AG04449 (cell line): ENCODE data around the gene C1QL3.

Experiments
- CTCF ChIA-PET: fragments of 350-600 bp; formaldehyde crosslinking; extraction: SDS; loops from one replicate; lab custom pipeline; 2021; ENCODE audit warnings: antibody characterized with exemption; lab: Yijun Ruan, JAX
- POLR2A ChIA-PET: fragments of 400-600, 350-600 bp; formaldehyde crosslinking; extraction: SDS; loops from one replicate; lab custom pipeline; 2020; ENCODE audit warnings: antibody characterized with exemption, inconsistent platforms; lab: Yijun Ruan, JAX
- DNase-seq: peaks from one replicate; pipeline ENCODE4 v3.0.0-alpha.2; 2010; ENCODE audit warnings: low read depth, low spot score
- H3K4me3 ChIP-seq: 2 replicates; pipeline ENCODE4 v1.5.1; 2011; ENCODE audit warnings: low read depth, mild to moderate bottlenecking, control low read depth, low read length
- CTCF ChIP-seq: IDR thresholded peaks from one replicate; pipeline ENCODE4 v1.5.1; 2011; ENCODE audit warnings: mild to moderate bottlenecking, moderate library complexity, low read length, control low read depth, inconsistent platforms; ENCODE audit not compliant: insufficient read depth; ENCODE audit errors: missing control alignments

C1QL3 gene

DNA sequence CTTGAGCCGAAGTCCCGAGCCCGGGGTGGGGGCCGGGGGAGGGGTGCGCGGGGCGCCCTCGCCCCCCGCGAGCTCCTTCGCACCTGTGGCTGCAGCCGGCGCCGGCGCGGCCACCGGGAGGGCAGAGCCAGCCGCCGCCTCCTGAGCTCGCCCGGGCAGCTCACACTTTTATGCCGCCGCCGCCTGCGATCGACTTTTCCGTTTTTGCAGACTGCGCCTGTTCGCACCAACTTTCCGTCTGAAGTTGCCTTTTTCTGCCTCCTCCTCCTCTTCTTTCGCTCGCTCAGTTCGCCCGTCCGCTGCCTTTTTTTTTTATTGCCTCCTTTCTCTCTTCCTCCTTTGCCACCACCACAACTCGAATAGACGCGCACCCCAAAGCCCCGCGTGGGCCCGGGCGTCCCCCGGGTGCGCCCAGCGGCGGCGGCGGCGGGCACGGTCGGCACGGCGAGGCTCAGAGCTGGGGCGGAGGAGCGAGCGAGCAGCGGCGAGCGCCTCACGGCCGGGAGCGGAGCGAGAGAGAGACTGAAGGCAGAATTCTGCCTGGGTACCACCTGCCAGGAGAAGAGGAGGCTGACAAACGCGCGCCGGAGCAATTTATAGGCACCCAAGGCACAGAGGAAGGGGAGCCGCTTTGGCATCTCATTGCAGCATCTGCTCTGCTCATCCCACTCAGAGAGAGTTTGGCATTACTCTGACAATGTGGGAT lies at the start of gene C1QL3:
TSS of gene C1QL3 (minus strand) at position 569 of the 706 bp plus-strand sequence. CDS start 814 bp downstream, outside the sequence.
- peak within 1 kb of the TSS; percentile 49 for H3K4me3 ChIP-seq
- TF ChIP-seq CTCF, result no peak
- POLR2A ChIA-PET, result no interaction called here
- CTCF ChIA-PET, result no interaction called here
- DNase-seq, result no peak

DNA sequence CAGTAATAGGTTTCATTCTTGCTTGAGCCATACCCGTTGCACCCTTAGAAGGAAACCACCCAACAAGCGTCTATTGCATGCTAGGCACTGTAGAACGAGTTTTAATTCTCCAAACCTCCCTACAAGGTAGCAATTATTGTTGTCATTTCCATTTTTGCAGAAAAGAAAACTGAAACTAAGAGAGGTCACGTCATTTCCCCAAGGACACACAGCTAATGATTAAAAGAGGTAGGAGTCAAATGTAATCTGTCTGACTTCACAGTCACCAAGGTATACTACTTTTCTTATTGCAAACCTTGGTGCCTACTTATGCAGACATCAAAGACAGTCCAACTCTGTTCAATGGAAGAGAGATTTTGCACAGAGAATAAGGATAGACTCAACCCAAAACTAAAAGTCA lies 49.1 kb upstream of the C1QL3 start:
- POLR2A ChIA-PET, result no interaction called here
- CTCF ChIA-PET, result no interaction called here
- H3K4me3 ChIP-seq, result no peak overlapping the region
- TF ChIP-seq CTCF, result no peak
- no peak for DNase-seq

DNA sequence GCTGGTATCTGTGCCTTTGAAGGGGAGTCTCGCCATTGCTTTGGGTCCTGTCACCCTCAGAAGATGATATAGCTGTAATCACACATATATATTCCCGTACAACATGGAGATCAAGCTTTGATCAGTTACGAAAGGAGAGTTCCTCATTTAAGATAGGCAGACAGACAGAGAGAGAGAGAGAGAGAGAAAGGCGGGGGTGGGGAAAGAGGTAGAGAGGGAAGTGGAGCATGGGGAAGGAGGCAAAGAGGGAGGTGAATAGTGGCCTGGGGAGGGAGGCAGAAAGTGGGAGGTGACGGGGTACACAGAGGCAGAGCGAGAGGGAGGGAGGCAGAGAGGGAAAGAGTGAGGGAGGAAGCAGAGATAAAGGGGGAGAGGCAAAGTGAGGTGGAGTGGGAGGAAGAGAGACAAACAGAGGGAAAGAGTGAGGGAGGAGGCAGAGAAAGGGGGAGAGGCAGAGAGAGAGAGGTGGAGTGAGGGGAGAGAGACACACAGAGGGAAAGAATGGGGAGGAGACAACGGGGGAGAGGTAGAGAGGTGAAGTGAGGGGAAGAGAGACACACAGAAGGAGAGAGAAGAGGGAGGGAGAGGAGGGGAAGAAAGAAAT lies 44.6 kb upstream of the C1QL3 start:
- no peak overlapping the region for H3K4me3 ChIP-seq

DNA sequence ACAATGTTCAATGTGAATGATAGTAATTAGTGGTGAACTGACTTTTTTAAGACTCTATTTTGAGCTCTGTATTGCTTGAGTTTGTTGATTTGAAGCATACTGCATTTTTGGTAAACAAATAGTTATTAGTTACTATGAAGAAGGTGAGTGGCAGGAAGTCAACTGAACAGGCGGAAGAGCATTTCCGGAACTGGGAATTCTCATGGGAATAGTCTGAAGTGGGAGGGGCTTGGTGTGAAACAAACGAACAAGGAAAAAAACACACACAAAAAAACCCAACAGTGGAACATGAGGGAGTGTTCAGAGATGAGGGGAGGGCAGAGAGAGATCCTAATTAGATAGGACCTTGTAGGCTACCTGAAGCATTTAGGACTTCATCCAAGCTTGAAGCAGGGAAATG lies 43.9 kb upstream of the C1QL3 start:
- CTCF ChIA-PET, result no interaction called here
- no peak for DNase-seq
- H3K4me3 ChIP-seq, result no peak overlapping the region
- POLR2A ChIA-PET, result no interaction called here
- no peak for TF ChIP-seq CTCF

More for the DNA sequence above, 44.6 kb upstream of the C1QL3 start:
- no peak for DNase-seq
- CTCF ChIA-PET, result no interaction called here
- no peak for TF ChIP-seq CTCF
- POLR2A ChIA-PET, result no interaction called here

DNA sequence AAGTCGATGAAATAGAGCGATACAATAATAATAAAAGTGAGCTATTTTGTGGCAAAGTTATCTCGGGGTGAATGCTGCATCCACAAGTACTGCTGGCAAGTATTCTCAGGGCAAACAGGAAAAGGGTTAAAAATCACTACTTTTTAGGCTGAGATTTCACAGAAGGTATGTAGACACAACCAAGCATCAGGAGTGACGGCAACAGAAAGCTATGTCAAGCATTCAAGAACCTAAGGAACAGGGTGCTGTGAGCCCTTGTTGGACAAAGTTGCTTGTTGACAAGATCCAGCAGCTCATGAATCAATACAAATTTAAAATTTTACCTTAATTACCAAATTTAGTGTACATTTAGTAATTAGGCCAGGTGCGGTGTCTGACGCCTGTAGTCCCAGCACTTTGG lies 41.2 kb upstream of the C1QL3 start:
- no peak for DNase-seq
- CTCF ChIA-PET, result interaction anchor here (1.8 kb wide), 1 partner anchor 18 kb away, joined by 6 read pairs; no protein-coding TSS in a partner anchor
- POLR2A ChIA-PET, result no interaction called here
- no peak overlapping the region for H3K4me3 ChIP-seq
- TF ChIP-seq CTCF, result no peak

GRCh38 chr10:16559236-16559773 lies 37.6 kb upstream of the C1QL3 start:
- ChIA-PET POLR2A (no interaction called here), CTCF (no interaction called here)
- H3K4me3 ChIP-seq, result no peak overlapping the region
- TF ChIP-seq CTCF, result no peak
- no peak for DNase-seq
